ENCODE results near the gene BMP7. TPM values are rescaled to one million over a fixed set of nuclear protein-coding genes. Genes with fewer than 3 reads are reported as not detected.

Gene BMP7
- total and polyA plus RNA-seq, 2 of the 13 experiments (the other 11 are each of a cell fraction or from before 2014, with no cell fraction given): not detected

- TF ChIP-seq ZNF646 (CRISPR knock-in tag; IDR thresholded peaks at IDR 0.05) (no peak), MBD4 (IDR thresholded peaks at IDR 0.05; ENCODE audit: borderline replicate concordance, low read length) (no peak), GRHL1 (CRISPR knock-in tag; conservative IDR thresholded peaks at IDR 0.05) (no peak)
These were observed 96.1 kb downstream of the BMP7 start (continued) for GRCh38 chr20:57170343-57170742.

- no TSS peak for BruUV-seq (replicated peaks)
- ATAC-seq (no peak), FAIRE-seq (no peak), DNase-seq (ENCODE audit: low spot score) (no peak)
- H3K27me3 ChIP-seq (ENCODE audit: control insufficient read depth in 1 of 2, insufficient read depth in 2 of 2, low read length in 2 of 2): peaks cover 2 to 9% of the 10 kb centered on the region in 2 experiments; a peak in 2 of 5 replicates
- intact Hi-C loops (cut with micrococcal nuclease; ENCODE audit: unreplicated experiment) (no loop called here), in situ Hi-C loops (cut with HindIII; ENCODE audit: extremely low pct_ligation_motif_present, low pct_unique_long_range_greater_than_20kb) (no loop called here)
- H3K4me2 ChIP-seq (ENCODE audit: low read depth, low read length): no peak overlapping the region
- no peaks in the 10 kb centered on the region for H3K36me3 ChIP-seq (replicated peaks in 1 of 2; ENCODE audit: control insufficient read depth in 1 of 2, insufficient read depth in 2 of 2, low read length in 2 of 2)
- ChIA-PET CTCF (ENCODE audit: low intra/inter-chr PET ratio, low total read pairs) (no interaction called here), POLR2A (no interaction called here)
- H3K9ac ChIP-seq (ENCODE audit: insufficient read depth, low read depth, low read length): no peak overlapping the region
- WGBS (ENCODE audit: low lambda C conversion rate): 21% methylated on average over 6 of the region's 7 CpGs
- no peak overlapping the region for H2AFZ ChIP-seq (ENCODE audit: low read length)
- H3K27ac ChIP-seq (ENCODE audit: extremely low read length, insufficient read depth, low read length): no peak overlapping the region
- H3K4me3 ChIP-seq (replicated peaks in 1 of 3; ENCODE audit: insufficient read depth in 1 of 3, low read depth in 2 of 3, low read length in 3 of 3): no peak overlapping the region
- H3K9me3 ChIP-seq (ENCODE audit: low read length): no peaks in the 10 kb centered on the region
- H3K4me1 ChIP-seq (ENCODE audit: insufficient read depth, low read length): no peaks in the 10 kb centered on the region
- no peaks in the 10 kb centered on the region for H3K79me2 ChIP-seq (ENCODE audit: insufficient read depth, low read length)
- no peaks in the 10 kb centered on the region for H4K20me1 ChIP-seq (ENCODE audit: insufficient read depth, low read length)
- no peak for TF ChIP-seq ZBTB3 (CRISPR knock-in tag; IDR thresholded peaks at IDR 0.05; ENCODE audit: borderline replicate concordance, low read depth)
- no peak for TF ChIP-seq REST (IDR thresholded peaks at IDR 0.05; ENCODE audit: borderline replicate concordance in 1 of 2, low read depth in 1 of 2, low read length in 2 of 2)
- TF ChIP-seq POLR2A (IDR thresholded peaks at IDR 0.05; ENCODE audit: insufficient read depth in 1 of 2, low read depth in 2 of 2, low read length in 2 of 2): no peak
- TF ChIP-seq ZBTB26 (CRISPR knock-in tag; IDR thresholded peaks at IDR 0.05; ENCODE audit: borderline replicate concordance): no peak
- TF ChIP-seq ZNF639 (CRISPR knock-in tag; conservative IDR thresholded peaks at IDR 0.05): no peak
These were observed 97.3 kb downstream of the BMP7 start for GRCh38 chr20:57169162-57169561.
